Body of pancreas (tissue), 4 donors: Measurements from ENCODE around the gene ZNF74. TPM values are rescaled to one million over a fixed set of nuclear protein-coding genes. Genes with fewer than 3 reads are reported as not detected.
"Not testable (repeated sequence)": the region's sequence is repeated elsewhere in the genome, so short reads cannot be mapped to it uniquely, and the experiment has no call there.

Experiments used
- ATAC-seq: fragments of 150-250 bp; one replicate; pipeline ENCODE4 v1.9.1; 2016
- DNase-seq, 4 donors: peaks; one replicate each; pipeline ENCODE4 v3.0.0-alpha.2; 2019
- H3K27ac ChIP-seq, 4 donors: fragments of 200-600 bp; sonication (generic); 1 replicate in 3 of 4; 2 replicates in 1 of 4; pipeline versions ENCODE4 v1.5.1 to v1.6.1; 2016 to 2019; ENCODE audit warnings: mild to moderate bottlenecking in 1 of 4, mixed read lengths in 1 of 4, moderate library complexity in 1 of 4
- H3K27me3 ChIP-seq, 2 donors: fragments of 200-600 bp; sonication (generic); one replicate each; pipeline ENCODE4 v1.6.0; 2016; ENCODE audit warnings: mild to moderate bottlenecking in 1 of 2
- H3K36me3 ChIP-seq, 2 donors: fragments of 200-600 bp; sonication (generic); replicated peaks in 1 of 2; 2 replicates each; pipeline ENCODE4 v1.5.1; 2016; ENCODE audit warnings: low read depth in 2 of 2; ENCODE audit not compliant: insufficient read depth in 1 of 2
- H3K4me1 ChIP-seq: fragments of 200-600 bp; sonication (generic); one replicate; pipeline ENCODE4 v1.6.0; 2016
- H3K4me3 ChIP-seq, 2 donors: fragments of 200-600 bp; sonication (generic); 1 replicate in 1 of 2; 2 replicates in 1 of 2; pipeline ENCODE4 v1.5.1; 2016 to 2019
- H3K9me3 ChIP-seq, 3 donors: fragments of 200-600 bp; sonication (generic); 1 replicate in 2 of 3; 2 replicates in 1 of 3; pipeline ENCODE4 v1.5.1; 2016
- POLR2A ChIP-seq, 3 donors: fragments of 450-650 bp; IDR thresholded peaks; one replicate each; pipeline ENCODE4 v1.6.1; 2016; ENCODE audit warnings: antibody characterized with exemption in 3 of 3, mild to moderate bottlenecking in 2 of 3
- WGBS, 2 donors: methylation state at CpG; one replicate each; pipeline ENCODE4 v1.1.5; 2017; 5-methylcytosine and 5-hydroxymethylcytosine counted together
- intact Hi-C: fragments of 100-400 bp; cut with DNase I; formaldehyde crosslinking; loops from one replicate; pipeline ENCODE4 v1.15.1; 2023
- total RNA-seq, 2 donors: library from RNA; depleted of rRNA; stranded (reverse); fragments of >200 nt; gene quantifications; one replicate each; pipeline ENCODE4 v1.1.0, GENCODE V29; 2016
- TF ChIP-seq, protein P1 (sequence below), 7 experiments: fragments of 450-650 bp in 4 of 7; fragments of 200-600 bp in 3 of 7; sonication (generic) in 3 of 7; IDR thresholded peaks; one replicate each; pipeline ENCODE4 v1.5.1; 2016 to 2019; ENCODE audit warnings: antibody characterized with exemption in 7 of 7

Gene ZNF74
- total RNA-seq, 2 donors from 2014 or later: 7.3 to 10.4 TPM

- H3K36me3 ChIP-seq, intact Hi-C loops, H3K27ac ChIP-seq, H3K4me3 ChIP-seq, H3K9me3 ChIP-seq, DNase-seq, ATAC-seq, H3K27me3 ChIP-seq, H3K4me1 ChIP-seq: not testable (repeated sequence)
- 90 to 95% methylated on average over 11 of the region's 11 CpGs for WGBS, 2 donors
These were observed 17.0 kb upstream of the ZNF74 start for GRCh38 chr22:20376983-20377382.

GRCh38 chr22:20378110-20378509 is 15.8 kb upstream of the ZNF74 start:
- H3K27ac ChIP-seq: no peak overlapping the region
- intact Hi-C loops: no loop called here
- no peaks in the 10 kb centered on the region for H3K9me3 ChIP-seq
- H3K36me3 ChIP-seq: no peaks in the 10 kb centered on the region
- ATAC-seq (no peak), DNase-seq (no peak)
- no peak for TF ChIP-seq POLR2A (IDR thresholded peaks at IDR 0.05)
- TF ChIP-seq, protein P1, sequence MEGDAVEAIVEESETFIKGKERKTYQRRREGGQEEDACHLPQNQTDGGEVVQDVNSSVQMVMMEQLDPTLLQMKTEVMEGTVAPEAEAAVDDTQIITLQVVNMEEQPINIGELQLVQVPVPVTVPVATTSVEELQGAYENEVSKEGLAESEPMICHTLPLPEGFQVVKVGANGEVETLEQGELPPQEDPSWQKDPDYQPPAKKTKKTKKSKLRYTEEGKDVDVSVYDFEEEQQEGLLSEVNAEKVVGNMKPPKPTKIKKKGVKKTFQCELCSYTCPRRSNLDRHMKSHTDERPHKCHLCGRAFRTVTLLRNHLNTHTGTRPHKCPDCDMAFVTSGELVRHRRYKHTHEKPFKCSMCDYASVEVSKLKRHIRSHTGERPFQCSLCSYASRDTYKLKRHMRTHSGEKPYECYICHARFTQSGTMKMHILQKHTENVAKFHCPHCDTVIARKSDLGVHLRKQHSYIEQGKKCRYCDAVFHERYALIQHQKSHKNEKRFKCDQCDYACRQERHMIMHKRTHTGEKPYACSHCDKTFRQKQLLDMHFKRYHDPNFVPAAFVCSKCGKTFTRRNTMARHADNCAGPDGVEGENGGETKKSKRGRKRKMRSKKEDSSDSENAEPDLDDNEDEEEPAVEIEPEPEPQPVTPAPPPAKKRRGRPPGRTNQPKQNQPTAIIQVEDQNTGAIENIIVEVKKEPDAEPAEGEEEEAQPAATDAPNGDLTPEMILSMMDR (IDR thresholded peaks at IDR 0.05): no peak
- WGBS, 2 donors: 95 to 97% methylated on average over 4 of the region's 4 CpGs
- H3K27me3 ChIP-seq: no peaks in the 10 kb centered on the region
- no peaks in the 10 kb centered on the region for H3K4me1 ChIP-seq
- H3K4me3 ChIP-seq: no peak overlapping the region

DNA sequence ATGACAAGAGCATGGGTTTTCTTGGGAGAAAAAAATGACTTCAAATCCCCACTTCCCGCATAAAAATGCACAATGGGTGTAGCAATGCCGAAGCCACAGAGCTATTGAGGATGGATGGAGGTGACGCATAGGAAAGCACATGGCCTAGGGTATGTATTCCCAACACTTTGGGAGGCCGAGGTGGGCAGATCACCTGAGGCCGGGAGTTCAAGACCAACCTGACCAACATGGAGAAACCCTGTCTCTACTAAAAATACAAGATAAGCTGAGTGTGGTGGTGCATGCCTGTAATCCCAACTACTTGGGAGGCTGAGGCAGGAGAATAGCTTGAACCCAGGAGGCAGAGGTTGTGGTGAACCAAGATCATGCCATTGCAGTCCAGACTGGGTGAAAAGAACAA is 15.3 kb upstream of the ZNF74 start:
- DNase-seq, intact Hi-C loops, H3K9me3 ChIP-seq, H3K4me1 ChIP-seq, H3K4me3 ChIP-seq, ATAC-seq, H3K27me3 ChIP-seq, H3K36me3 ChIP-seq, H3K27ac ChIP-seq: not testable (repeated sequence)
- 92 to 97% methylated on average over 5 of the region's 5 CpGs for WGBS, 2 donors

GRCh38 chr22:20380486-20380885 is 13.5 kb upstream of the ZNF74 start:
- intact Hi-C loops: no loop called here
- ATAC-seq (no peak), DNase-seq (no peak)
- H3K27me3 ChIP-seq: no peaks in the 10 kb centered on the region
- no peaks in the 10 kb centered on the region for H3K9me3 ChIP-seq
- no peaks in the 10 kb centered on the region for H3K4me1 ChIP-seq
- no peak overlapping the region for H3K27ac ChIP-seq
- TF ChIP-seq POLR2A (IDR thresholded peaks at IDR 0.05): no peak
- TF ChIP-seq, protein P1 (IDR thresholded peaks at IDR 0.05): no peak
- no peak overlapping the region for H3K4me3 ChIP-seq
- no peaks in the 10 kb centered on the region for H3K36me3 ChIP-seq
- WGBS, 2 donors: 14 to 18% methylated on average over 1 of the region's 1 CpG

- no peaks in the 10 kb centered on the region for H3K27me3 ChIP-seq
- WGBS, 2 donors: 83 to 84% methylated on average over 9 of the region's 9 CpGs
- no peak for TF ChIP-seq POLR2A (IDR thresholded peaks at IDR 0.05)
- TF ChIP-seq, protein P1 (IDR thresholded peaks at IDR 0.05): no peak
- H3K36me3 ChIP-seq: no peaks in the 10 kb centered on the region
- no peaks in the 10 kb centered on the region for H3K4me1 ChIP-seq
- H3K27ac ChIP-seq: no peak overlapping the region
- intact Hi-C loops: no loop called here
- ATAC-seq (no peak), DNase-seq (no peak)
- no peak overlapping the region for H3K4me3 ChIP-seq
- no peaks in the 10 kb centered on the region for H3K9me3 ChIP-seq
These were observed 10.4 kb upstream of the ZNF74 start for GRCh38 chr22:20383538-20383937.

- Histone ChIP-seq H3K36me3 (no peaks in the 10 kb centered on the region), H3K27me3 (no peaks in the 10 kb centered on the region), H3K4me3 (no peak overlapping the region), H3K27ac (no peak overlapping the region), H3K9me3 (no peaks in the 10 kb centered on the region), H3K4me1 (no peaks in the 10 kb centered on the region)
- ATAC-seq (no peak), DNase-seq (no peak)
- TF ChIP-seq, protein P1 (IDR thresholded peaks at IDR 0.05): no peak
- TF ChIP-seq POLR2A (IDR thresholded peaks at IDR 0.05): no peak
- WGBS, 2 donors: 56 to 94% methylated on average over 2 of the region's 2 CpGs
- intact Hi-C loops: no loop called here
These were observed 9.8 kb upstream of the ZNF74 start for GRCh38 chr22:20384171-20384570.
